AG09319 (cell line): ENCODE measurements around the gene IL21R.

Source experiments
- DNase-seq: peaks from one replicate; pipeline ENCODE4 v3.0.0-alpha.2; 2010; ENCODE audit warnings: low read depth; ENCODE audit errors: extremely low read depth
- CTCF ChIP-seq: IDR thresholded peaks from 2 replicates; pipeline ENCODE4 v1.5.1; 2011; ENCODE audit warnings: low read depth, mild to moderate bottlenecking, inconsistent platforms, low read length, moderate library complexity

IL21R gene

GRCh38 chr16:27384425-27384824, 17.5 kb upstream of the IL21R start:
- no peak for DNase-seq
- TF ChIP-seq CTCF = no peak

DNA sequence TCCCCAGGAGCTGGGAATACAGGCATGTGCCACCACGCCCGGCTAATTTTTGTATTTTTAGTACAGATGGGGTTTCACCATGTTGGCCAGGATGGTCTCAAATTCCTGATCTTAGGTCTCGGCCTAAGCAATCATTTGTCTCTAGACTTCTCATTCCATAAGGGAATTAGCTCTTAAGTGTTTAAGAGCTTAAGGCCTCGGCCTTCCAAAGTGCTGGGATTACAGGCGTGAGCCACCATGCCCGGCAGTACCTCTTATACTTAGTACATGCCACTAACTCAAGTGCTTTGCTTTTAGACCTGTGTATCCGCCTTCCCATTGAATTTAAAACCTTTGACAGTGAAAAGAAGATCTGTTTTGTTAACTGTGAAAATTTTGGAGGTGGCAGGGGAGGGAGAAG, 16.6 kb upstream of the IL21R start:
- DNase-seq = no peak
- no peak for TF ChIP-seq CTCF

DNA sequence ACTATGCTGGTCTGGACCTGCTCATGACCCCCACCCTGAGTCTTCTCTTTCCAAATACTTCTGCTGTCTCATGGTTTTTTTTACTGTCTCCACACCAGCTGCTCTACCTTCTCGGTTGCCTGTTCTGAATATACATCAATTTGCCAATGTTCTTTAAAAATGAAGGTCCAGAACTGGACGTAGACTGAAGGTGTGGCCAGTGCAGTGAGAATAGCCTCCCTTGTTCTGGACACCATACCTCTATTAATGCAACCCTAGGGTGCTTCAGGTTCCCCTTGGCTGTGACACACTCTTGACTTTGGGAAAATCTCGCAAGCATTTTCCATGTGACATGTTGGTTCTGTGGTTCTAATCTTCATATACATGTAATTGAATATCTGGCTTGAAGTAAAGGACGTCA, 15.3 kb upstream of the IL21R start:
- no peak for TF ChIP-seq CTCF
- no peak for DNase-seq

- TF ChIP-seq CTCF = no peak
- DNase-seq = no peak
Observed at GRCh38 chr16:27387724-27388123, 14.2 kb upstream of the IL21R start.

- TF ChIP-seq CTCF = no peak
- no peak for DNase-seq
Observed at GRCh38 chr16:27389272-27389961, 12.6 kb upstream of the IL21R start.

GRCh38 chr16:27390151-27390550, 11.8 kb upstream of the IL21R start:
- DNase-seq = no peak
- TF ChIP-seq CTCF = no peak

- no peak for DNase-seq
- TF ChIP-seq CTCF = no peak
Observed at GRCh38 chr16:27392671-27393070, 9.3 kb upstream of the IL21R start.
